D721Med (cell line): ENCODE data around the gene BSPRY.
"Not testable (repeated sequence)": the region's sequence is repeated elsewhere in the genome, so short reads cannot be mapped to it uniquely, and the experiment has no call there.

Experiments
- DNase-seq: peaks from one replicate; pipeline ENCODE4 v3.0.0; 2011; ENCODE audit warnings: low spot score; ENCODE audit not compliant: insufficient read length
- FAIRE-seq: peaks from 2 replicates; lab custom pipeline; 2011; peaks lifted over from hg19 to GRCh38; lab: Jason Lieb, UNC
- TF ChIP-seq, protein P1 (sequence below): IDR thresholded peaks from 2 replicates; pipeline ENCODE4 v1.5.1; 2012; ENCODE audit warnings: mild to moderate bottlenecking, control low read depth; ENCODE audit not compliant: insufficient read depth; ENCODE audit errors: missing control alignments

BSPRY gene

DNA sequence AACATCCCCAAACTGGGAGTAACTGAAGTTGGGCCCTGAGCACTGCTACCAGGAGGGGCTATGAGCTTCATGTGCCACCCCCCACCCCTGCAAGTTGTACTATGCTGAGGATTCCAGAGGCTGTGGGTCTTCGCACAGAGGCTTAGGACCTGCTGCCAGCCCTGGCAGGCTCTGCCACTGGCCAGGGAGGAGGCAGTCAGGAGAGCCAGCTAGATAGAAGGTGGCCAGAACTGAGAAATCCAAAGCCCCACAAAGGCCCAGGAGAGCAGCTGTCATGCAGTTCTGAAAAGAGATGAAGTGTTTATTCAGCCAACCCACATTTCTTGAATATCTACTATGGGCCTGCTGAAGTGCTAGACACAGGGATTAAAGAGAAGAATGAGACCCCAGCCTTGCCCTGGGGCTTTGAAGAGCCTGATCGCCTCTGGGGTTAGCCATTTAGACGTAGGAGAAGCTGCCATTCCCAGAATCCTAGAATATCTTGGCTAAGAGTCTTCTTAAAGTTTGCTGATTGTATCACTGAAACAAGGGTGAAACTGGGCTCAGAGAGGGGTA lies 50.4 kb downstream of the BSPRY start:
- DNase-seq, result no peak
- TF ChIP-seq, protein P1, sequence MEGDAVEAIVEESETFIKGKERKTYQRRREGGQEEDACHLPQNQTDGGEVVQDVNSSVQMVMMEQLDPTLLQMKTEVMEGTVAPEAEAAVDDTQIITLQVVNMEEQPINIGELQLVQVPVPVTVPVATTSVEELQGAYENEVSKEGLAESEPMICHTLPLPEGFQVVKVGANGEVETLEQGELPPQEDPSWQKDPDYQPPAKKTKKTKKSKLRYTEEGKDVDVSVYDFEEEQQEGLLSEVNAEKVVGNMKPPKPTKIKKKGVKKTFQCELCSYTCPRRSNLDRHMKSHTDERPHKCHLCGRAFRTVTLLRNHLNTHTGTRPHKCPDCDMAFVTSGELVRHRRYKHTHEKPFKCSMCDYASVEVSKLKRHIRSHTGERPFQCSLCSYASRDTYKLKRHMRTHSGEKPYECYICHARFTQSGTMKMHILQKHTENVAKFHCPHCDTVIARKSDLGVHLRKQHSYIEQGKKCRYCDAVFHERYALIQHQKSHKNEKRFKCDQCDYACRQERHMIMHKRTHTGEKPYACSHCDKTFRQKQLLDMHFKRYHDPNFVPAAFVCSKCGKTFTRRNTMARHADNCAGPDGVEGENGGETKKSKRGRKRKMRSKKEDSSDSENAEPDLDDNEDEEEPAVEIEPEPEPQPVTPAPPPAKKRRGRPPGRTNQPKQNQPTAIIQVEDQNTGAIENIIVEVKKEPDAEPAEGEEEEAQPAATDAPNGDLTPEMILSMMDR, result no peak
- FAIRE-seq, result no peak

DNA sequence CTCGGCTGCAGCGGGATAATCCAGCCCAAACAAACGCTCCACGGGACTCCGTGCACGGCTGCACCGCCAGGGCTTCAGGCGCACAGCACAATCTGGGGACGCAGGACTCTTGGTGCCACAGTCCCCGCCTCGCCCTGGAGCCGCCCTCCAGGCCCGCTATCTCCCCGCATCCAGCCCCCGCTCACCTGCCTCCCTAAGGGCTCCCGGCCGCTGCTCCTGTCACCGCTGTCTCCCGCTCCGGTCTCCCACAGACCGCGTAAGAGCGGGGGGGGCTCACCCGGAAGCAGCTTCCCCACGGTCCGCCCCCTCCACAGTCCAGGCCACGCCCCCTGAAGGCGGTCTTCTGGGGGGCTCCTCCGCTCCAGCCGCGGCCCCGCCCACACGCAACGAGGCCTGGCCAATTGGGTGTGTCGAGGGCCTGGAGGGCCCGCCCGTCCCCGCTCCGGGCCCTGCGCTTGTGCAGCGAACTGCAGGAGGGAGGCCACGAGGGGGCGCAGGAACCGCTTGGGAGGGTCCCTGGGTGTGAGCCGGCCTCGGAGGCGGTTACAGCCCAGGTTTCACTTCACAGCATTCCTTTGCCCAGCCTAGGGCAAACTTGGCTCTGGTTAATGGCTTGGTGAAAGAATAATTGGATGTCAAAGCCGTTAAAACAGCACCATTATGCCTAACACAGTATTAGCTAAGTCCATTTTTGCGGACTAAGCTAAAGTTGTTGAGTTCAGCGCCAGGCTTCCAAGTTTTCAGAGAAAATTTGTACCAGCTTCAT lies 51.9 kb downstream of the BSPRY start, which contains the start of gene ALAD:
Gene ALAD, minus strand, starts transcription at position 258 of the 766 bp plus-strand sequence. CDS start 7,725 bp downstream, outside the sequence.
- FAIRE-seq (no peak), DNase-seq (peak; percentile 91)

DNA sequence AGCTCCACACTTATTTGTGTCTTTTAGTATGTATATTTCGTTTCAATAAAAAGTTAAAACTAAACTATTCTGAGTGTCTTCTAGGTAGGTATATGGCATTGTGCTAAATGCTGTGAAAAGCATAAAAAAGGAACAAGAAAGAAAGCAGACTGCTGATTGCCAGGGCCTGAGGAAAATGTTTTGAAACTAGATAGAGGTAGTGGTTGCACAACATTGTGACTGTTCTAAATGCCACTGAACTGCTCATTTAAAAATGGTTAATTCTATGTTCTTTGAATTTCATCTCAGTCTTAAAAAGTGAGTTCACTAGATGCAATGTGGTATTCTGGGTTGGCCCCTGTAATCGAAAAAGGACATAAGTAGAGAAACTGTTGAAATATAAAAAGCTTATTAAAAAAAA lies 54.3 kb downstream of the BSPRY start:
- DNase-seq (no peak), FAIRE-seq (no peak)
- TF ChIP-seq, protein P1, result no peak

More for the DNA sequence above, 51.9 kb downstream of the BSPRY start, which contains the start of gene ALAD:
- TF ChIP-seq, protein P1, result peak; percentile 67

DNA sequence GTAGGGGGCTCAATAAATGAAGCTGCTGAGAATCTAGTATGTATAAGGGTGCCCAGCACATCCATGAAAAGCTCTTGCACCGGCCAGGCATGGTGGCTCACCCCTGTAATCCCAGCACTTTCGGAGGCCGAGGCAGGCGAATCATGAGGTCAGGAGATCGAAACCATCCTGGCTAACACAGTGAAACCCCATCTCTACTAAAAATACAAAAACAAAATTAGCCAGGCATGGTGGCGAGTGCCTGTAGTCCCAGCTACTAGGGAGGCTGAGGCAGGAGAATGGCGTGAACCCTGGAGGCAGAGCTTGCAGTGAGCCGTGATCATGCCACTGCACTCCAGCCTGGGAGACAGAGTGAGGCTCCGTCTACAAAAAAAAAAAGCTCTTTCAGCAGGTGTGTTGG lies 57.0 kb downstream of the BSPRY start:
- not testable (repeated sequence) for DNase-seq, FAIRE-seq

DNA sequence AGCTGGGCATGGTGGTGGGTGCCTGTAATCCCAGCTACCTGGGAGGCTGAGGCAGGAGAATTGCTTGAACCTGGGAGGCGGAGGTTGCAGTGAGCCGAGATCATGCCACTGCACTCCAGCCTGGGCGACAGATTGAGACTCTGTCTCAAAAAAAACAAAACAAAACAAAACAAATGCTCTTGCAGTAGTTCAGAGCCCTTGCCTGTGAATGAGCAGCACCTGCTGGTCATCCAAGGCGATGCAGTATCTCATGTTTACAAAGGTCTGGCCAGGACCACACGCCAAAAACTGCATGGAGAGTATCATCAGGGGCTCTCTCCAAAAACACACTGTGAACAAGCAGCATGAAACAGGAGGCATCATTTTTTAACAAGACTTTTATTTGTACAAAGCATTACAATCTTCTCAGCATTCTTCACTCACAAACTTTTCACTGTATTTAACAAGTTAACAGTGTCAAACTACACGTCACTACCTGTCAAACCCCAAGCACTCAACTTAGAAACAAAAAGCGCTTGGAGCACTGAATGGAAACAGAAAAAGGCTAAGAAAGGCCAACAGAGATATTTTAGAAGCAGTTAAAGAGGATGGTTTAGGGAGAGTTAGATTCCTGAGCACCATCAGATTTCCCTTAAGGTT lies 57.7 kb downstream of the BSPRY start:
- TF ChIP-seq, protein P1, result peak; percentile 87
- DNase-seq, FAIRE-seq: not testable (repeated sequence)

DNA sequence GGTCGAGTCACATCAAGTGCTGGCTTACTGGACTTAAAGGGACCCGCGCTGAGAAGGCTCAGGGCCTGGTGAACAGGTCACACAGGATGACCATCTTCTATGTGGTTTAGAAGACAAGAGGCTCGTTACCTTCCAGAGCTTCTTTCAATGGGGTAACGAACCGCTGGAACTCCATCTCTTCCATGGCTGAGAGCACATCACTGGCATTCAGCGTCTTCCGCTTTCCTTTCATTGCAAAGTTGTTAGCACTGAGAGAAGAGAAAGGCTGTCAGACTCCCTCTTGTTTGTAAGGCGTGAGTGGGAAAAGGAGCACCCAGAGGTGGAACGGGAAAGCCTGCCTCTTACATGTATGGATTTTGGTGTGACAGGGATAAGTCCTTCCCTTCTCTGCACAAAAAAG lies 60.1 kb downstream of the BSPRY start:
- FAIRE-seq (no peak), DNase-seq (no peak)
- TF ChIP-seq, protein P1, result no peak

DNA sequence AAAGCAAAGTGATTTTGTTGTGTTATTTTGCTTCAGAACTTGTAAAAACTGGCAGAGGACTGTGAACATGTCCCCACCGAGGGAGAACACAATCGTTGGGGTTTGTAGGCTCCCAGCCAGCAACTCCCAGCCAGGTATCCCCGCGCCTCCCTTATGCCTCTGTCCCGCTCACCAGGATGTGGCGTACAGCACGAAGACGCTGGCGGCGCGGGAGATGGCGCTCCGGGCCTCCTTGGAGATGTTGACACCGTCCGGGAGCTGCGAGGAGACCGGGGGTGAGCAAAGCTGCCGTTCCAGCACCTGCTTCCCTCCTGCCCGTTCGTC lies 60.5 kb downstream of the BSPRY start:
- DNase-seq (no peak), FAIRE-seq (no peak)
- TF ChIP-seq, protein P1, result no peak
